Measurements from ENCODE around the gene LRRC3. TPM values are rescaled to one million over a fixed set of nuclear protein-coding genes. Genes with fewer than 3 reads are reported as not detected.
A peak's percentile ranks its signal among the peaks of the same experiment; 100 is the strongest.

Gene LRRC3, protein sequence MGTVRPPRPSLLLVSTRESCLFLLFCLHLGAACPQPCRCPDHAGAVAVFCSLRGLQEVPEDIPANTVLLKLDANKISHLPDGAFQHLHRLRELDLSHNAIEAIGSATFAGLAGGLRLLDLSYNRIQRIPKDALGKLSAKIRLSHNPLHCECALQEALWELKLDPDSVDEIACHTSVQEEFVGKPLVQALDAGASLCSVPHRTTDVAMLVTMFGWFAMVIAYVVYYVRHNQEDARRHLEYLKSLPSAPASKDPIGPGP
- total RNA-seq = 1 to 10 TPM; 1.6 to 7.1 TPM

DNA sequence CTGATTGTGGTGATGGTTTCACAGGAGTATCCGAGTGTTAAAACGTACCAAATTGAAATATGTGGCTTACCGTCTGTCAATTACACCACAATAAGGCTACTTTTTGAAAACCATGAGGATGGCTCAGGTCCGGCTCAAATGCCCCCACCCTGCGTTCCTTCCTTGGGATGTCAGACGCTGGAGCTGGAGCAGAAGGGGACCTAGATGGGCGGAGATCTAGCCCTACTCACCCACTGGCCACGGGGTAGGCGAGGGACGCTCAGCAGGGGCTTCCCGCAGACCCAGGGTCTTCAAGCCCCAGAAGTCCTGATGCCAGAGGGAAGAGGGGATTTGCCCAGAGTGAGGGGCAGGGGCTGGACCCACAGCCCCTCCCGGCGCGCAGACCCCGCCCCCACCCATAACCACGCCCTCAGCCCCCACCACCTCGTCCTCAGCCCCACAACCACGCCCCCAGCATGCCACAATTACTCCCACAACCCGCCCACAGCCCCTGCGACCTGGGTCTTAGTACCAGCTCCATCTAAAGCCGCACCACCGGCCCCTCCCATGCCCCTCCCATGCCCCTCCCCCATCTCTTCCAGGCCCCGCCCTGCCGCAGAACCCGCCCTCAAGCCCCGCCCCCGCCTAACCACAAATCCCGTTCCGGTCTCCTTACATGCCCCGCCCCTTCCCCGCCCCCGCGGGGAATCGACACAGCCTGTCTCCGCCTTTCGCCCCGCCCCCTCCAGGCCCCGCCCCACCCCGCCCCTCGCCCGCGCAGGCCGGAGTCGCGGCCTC is at the start of gene LRRC3:
TSS of gene LRRC3 (plus strand) at position 764 of the 777 bp plus-strand sequence. CDS start 1,135 bp downstream, outside the sequence.
- H3K9me3 ChIP-seq = no peaks in the 10 kb centered on the region
- peak within 1 kb of the TSS in 1 of 2 donors; percentile 11 for H3K27ac ChIP-seq
- WGBS = 5% methylated on average over 41 of the region's 45 CpGs
- H3K36me3 ChIP-seq = no peaks in the 10 kb centered on the region
- H3K4me1 ChIP-seq (replicated peaks) = no peaks in the 10 kb centered on the region
- H3K4me3 ChIP-seq = peak within 1 kb of the TSS; percentile 62 to 79
- intact Hi-C loops (cut with DNase I) = no loop called here
- peak; percentile 79 for DNase-seq (ENCODE audit: low spot score)
- H3K27me3 ChIP-seq (replicated peaks; ENCODE audit: insufficient read depth) = no peaks in the 10 kb centered on the region
- no peak for TF ChIP-seq CTCF (IDR thresholded peaks at IDR 0.05)
- no peak for TF ChIP-seq POLR2A (IDR thresholded peaks at IDR 0.05)
- no peak for TF ChIP-seq POLR2AphosphoS5 (IDR thresholded peaks at IDR 0.05)

- TF ChIP-seq POLR2AphosphoS5 (IDR thresholded peaks at IDR 0.05) = no peak
- no peak for TF ChIP-seq POLR2A (IDR thresholded peaks at IDR 0.05)
- no peak for TF ChIP-seq CTCF (IDR thresholded peaks at IDR 0.05)
- Histone ChIP-seq H3K27me3 (replicated peaks; ENCODE audit: insufficient read depth) (no peaks in the 10 kb centered on the region), H3K4me1 (replicated peaks) (no peaks in the 10 kb centered on the region), H3K4me3 (no peak overlapping the region), H3K36me3 (no peaks in the 10 kb centered on the region), H3K9me3 (no peaks in the 10 kb centered on the region), H3K27ac (no peak overlapping the region)
- WGBS = 81% methylated on average over 37 of the region's 37 CpGs
- intact Hi-C loops (cut with DNase I) = no loop called here
- no peak for DNase-seq (ENCODE audit: low spot score)
Measured at GRCh38 chr21:44405948-44406872, 49.1 kb upstream of the LRRC3 start.

GRCh38 chr21:44406953-44407352 is 48.4 kb upstream of the LRRC3 start:
- Histone ChIP-seq H3K9me3 (no peaks in the 10 kb centered on the region), H3K36me3 (no peaks in the 10 kb centered on the region), H3K27me3 (replicated peaks; ENCODE audit: insufficient read depth) (no peaks in the 10 kb centered on the region), H3K27ac (no peak overlapping the region), H3K4me1 (replicated peaks) (no peaks in the 10 kb centered on the region), H3K4me3 (no peak overlapping the region)
- no peak for TF ChIP-seq POLR2A (IDR thresholded peaks at IDR 0.05)
- TF ChIP-seq POLR2AphosphoS5 (IDR thresholded peaks at IDR 0.05) = no peak
- no peak for TF ChIP-seq CTCF (IDR thresholded peaks at IDR 0.05)
- intact Hi-C loops (cut with DNase I) = no loop called here
- 89% methylated on average over 7 of the region's 8 CpGs for WGBS
- DNase-seq (ENCODE audit: low spot score) = no peak

GRCh38 chr21:44407493-44407892 is 47.8 kb upstream of the LRRC3 start:
- DNase-seq (ENCODE audit: low spot score) = no peak
- H3K27ac ChIP-seq = no peak overlapping the region
- H3K27me3 ChIP-seq (replicated peaks; ENCODE audit: insufficient read depth) = no peaks in the 10 kb centered on the region
- H3K4me1 ChIP-seq (replicated peaks) = no peaks in the 10 kb centered on the region
- intact Hi-C loops (cut with DNase I) = no loop called here
- no peak overlapping the region for H3K4me3 ChIP-seq
- no peak for TF ChIP-seq POLR2A (IDR thresholded peaks at IDR 0.05)
- no peak for TF ChIP-seq POLR2AphosphoS5 (IDR thresholded peaks at IDR 0.05)
- TF ChIP-seq CTCF (IDR thresholded peaks at IDR 0.05) = no peak
- no peaks in the 10 kb centered on the region for H3K36me3 ChIP-seq
- 77% methylated on average over 7 of the region's 7 CpGs for WGBS
- H3K9me3 ChIP-seq = no peaks in the 10 kb centered on the region

Data from prostate gland (tissue), 2 donors.